ENCODE measurements around the gene CAPN3.

CAPN3 gene

GRCh38 chr15:42394106-42394505 is 34.8 kb downstream of the CAPN3 start:
- DNase-seq (ENCODE audit: low read depth), result no peak

DNA sequence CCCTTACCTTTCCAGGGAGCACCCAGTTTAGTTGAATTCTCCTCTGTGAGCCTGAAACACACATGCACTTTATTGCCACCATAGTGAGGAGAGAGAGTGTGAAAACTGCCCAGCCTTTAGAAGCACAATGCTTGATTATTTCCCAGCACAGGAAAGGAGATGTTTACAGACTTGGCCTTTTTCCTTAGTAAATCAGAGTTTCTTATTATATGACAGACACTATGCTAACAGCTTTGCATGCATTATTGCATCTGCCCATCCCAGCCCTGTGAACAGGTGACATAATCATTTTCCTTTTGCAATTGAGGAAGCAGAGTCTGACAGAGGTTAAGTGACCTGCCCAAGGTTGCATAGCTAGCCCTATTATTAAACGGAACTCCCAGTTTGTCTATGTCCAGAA is 36.5 kb downstream of the CAPN3 start:
- DNase-seq (ENCODE audit: low read depth), result no peak

DNA sequence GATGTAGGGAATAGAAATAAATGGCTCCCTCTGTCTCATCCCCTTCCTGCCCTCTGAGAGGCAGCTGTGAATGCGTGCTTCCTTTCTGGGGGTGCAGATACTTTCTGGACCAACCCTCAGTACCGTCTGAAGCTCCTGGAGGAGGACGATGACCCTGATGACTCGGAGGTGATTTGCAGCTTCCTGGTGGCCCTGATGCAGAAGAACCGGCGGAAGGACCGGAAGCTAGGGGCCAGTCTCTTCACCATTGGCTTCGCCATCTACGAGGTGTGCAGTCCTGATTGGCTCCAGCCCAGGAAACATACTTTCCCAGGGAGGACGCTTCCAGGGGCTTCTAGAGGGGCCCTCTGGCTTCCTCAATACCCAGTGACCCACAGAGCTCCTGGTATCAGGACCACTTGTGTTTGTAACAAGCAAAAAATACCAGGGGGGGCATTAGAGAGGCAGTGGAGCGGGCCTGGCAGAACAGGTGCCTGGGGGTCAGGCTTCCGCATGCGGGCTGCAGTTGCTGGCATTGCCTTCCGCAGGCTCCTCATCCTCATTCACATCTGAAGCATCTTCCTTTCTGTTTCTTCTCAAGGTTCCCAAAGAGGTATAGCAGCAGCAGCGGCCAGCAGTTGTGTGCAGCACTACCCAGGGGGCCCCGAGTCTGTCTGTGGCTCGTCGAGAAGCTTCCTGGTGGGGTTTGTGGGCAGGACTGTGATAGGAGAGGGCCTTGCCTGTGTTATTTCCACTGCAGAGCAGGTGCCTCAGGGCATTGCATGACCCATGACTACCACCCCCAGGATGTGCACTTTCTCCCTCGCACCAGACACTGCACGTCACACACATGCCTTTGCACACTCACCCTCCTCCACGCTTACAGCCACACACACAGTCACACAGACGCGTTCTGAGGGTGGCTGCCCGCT is 42.5 kb downstream of the CAPN3 start:
- DNase-seq (ENCODE audit: low read depth), result no peak

DNA sequence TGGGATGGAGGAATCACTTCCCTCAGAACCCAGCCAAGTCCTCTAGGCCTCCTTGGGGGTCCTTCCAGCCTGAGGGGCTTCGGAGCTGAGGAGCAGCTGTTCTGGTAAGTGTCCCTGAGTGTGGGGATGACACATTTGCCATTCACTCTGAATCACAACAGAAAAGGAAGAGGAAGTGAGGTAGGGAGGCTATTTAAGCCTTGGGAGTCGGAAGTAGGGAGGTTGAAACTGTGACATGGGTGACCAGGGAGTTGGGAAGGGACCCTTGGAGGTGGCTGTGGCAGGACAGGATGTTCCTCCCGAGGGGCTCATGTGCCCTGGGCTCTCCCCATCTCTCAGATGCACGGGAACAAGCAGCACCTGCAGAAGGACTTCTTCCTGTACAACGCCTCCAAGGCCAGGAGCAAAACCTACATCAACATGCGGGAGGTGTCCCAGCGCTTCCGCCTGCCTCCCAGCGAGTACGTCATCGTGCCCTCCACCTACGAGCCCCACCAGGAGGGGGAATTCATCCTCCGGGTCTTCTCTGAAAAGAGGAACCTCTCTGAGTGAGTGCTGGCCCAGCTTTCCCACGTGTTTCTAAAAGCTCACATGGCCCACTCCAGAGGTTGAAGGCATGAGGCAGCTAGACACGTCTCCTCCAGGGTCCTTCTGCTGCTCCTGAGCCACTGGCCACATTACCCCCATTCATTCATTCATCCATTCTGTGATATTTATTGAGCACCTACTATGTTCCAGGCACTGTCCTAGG is 43.3 kb downstream of the CAPN3 start:
- DNase-seq (ENCODE audit: low read depth), result no peak

DNA sequence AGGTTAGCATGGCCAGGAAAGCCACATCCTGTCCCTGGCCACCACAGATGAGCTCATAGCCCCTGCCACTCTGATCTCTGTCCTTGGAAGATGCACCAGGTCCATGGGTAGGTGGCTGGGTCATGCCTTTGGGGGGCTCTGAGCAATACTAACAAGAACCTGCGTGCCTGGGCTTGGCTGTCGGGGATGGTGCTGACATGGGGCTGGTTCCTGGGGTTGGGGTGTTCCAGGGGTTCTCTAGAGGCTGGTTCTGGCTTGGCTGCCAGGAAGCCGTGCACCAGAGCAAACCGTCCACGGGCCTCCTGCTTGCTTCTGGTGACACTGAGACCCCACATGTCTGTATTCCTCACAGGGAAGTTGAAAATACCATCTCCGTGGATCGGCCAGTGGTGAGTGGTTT is 44.1 kb downstream of the CAPN3 start:
- DNase-seq (ENCODE audit: low read depth), result no peak

DNA sequence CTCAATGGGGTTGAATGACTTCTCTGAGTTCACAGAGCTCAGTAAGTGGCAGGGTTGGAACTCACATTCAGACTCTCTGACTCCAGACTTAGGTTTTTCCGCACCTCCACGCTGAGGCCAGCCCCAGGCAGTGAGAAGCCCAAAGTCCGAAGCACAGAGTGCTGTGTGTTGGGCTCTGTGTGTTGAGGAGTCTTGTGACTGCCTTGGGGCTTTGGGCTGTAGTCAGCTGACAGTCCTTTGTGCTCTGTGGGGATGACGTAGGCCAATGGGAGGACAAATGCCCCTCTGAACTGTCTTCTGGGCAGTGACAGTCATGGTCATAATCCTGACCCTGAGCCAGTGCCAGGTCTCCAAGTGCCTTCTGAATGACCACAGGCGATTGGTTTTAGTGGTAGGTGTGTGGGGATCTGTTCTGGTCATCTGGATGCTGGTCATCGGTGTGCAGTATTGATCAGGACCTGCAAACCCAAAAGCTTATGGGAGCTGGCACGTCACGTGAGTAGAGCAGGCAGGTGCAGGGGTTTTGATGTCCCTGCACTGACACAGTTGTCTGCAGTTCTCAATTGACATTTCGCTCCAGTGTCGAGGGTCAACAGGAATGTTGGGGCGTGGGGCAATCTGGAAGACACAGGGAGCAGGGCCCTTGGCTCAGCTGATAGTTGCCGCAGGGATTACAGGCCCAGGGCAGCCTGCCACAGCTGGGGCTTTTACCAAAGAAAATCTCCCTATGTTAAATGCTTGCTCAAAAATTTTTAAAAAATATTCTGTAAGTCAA is 45.3 kb downstream of the CAPN3 start:
- DNase-seq (ENCODE audit: low read depth), result no peak

GRCh38 chr15:42405863-42406482 is 46.7 kb downstream of the CAPN3 start:
- DNase-seq (ENCODE audit: low read depth), result no peak

DNA sequence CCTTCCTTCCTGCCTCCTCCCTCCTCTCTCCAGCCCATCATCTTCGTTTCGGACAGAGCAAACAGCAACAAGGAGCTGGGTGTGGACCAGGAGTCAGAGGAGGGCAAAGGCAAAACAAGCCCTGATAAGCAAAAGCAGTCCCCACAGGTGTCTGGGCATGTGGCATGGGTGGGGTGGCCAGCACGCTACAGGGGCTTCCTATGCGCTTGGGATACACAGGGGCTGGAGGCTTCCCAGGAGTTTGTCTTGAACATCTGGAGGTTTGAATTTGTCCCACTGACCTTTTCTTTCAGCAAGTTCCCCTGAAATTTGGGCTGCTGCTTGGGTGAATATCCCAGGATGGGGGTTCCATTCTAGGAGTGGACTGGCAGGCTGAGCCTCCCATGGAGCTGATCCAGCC is 48.9 kb downstream of the CAPN3 start:
- DNase-seq (ENCODE audit: low read depth), result no peak

DNA sequence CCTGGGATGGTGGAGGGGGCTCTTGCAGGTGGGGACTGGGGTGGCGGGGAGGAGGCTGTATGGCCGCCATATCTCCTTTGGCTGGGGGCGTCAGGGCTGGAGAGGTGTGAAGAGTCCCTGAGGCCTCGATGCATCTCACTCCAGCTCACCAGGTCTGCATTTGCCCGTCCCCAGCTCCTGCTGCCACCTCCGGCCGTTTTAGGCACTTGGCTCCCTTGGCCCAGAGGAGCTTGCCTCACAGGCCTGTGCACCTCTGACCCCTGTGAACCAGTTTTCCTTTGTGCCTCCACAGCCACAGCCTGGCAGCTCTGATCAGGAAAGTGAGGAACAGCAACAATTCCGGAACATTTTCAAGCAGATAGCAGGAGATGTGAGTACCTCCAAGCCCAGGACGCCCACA is 49.7 kb downstream of the CAPN3 start:
- no peak for DNase-seq (ENCODE audit: low read depth)

DNA sequence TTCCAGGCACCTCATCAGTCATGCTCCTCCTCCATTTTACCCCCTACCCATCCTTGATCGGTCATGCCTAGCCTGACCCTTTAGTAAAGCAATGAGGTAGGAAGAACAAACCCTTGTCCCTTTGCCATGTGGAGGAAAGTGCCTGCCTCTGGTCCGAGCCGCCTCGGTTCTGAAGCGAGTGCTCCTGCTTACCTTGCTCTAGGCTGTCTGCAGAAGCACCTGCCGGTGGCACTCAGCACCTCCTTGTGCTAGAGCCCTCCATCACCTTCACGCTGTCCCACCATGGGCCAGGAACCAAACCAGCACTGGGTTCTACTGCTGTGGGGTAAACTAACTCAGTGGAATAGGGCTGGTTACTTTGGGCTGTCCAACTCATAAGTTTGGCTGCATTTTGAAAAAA is 52.6 kb downstream of the CAPN3 start:
- no peak for DNase-seq (ENCODE audit: low read depth)

DNA sequence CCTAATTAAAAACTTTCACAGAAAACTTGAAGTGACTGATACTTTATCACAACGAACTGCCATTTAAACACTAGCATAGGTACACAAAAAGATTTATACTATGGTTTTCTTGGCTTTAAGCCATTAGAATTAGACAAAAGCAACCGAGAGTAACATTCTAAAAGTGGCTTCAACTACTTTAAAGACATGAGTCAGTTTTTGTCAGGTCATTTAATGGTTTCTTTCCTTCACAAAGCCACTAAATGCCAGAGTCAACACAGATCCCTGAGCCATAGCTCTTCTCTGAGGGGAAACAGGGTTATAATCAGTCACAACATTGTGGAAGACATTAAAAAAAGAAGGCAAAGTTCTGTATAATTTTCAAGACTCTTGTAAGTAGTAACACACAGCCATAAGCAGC is 54.6 kb downstream of the CAPN3 start:
- DNase-seq (ENCODE audit: low read depth), result no peak

DNA sequence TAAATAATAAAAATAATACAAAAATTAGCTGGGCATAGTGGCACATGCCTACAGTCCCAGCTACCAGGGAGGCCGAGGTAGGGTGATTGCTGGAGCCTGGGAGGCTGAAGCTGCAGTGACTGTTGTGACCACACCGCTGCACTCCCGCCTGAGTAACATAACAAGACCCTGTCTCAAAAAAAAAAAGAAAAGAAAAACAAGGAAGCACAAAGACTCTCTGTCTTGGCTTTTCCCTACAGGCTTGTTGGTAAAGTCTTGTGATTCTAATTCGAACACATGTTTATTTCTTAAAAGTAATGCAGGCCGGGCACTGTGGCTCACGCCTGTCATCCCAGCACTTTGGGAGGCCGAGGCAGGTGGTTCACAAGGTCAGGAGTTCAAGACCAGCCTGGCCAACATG is 60.1 kb downstream of the CAPN3 start:
- no peak for DNase-seq (ENCODE audit: low read depth)

DNA sequence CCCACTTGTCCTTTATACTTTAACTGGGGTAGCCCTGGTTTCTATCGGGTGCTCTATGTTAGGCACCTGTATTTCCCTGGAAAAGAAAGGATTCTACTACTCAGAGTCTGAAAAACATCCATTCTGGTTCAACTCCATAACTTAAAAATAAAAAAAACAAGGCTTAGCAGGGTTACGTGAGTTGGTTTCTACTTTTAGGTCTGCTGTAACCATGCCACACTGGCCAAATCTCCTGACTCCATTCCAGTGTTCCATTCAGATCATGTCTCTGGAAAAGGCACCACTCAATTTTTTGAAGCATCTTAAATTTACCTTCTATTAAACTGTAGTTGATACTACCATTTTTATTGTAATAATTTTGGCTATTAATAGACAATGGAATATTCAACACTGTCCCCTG is 62.1 kb downstream of the CAPN3 start:
- DNase-seq (ENCODE audit: low read depth), result no peak

GRCh38 chr15:42427429-42428223 is 68.3 kb downstream of the CAPN3 start:
- DNase-seq (ENCODE audit: low read depth), result no peak

DNA sequence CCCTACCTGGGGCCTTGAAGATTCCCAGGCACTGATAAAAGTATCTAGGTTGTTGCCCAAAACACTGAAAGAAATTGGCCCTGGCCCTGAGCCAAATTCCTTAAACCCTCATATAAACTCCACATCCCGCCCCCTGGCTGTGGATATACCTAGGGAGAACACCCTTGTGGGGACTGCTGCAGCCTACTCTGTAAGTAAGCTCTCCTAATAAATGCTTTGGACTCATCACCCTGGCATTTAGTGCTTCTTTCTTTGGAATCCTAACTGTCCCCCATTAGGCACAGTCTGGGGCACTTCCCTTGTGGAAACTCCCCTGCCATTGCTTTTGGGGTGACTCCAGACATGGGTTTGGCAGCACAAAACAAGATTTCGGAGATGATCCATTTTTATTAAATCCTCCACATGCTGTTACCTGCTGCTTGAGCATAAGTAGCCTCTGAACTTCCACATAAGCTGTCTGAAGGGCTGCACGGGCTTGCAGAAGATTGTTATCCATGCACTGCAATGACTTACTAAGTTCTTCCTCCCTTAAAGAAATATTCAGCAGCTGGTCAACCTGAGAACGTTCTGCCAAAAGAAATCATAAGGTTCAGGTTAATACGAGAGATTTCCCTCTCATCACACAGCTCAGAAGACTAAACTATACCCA is 85.2 kb downstream of the CAPN3 start:
- DNase-seq (ENCODE audit: low read depth), result no peak

- DNase-seq (ENCODE audit: low read depth), result no peak
Measured at GRCh38 chr15:42445551-42445950, 86.2 kb downstream of the CAPN3 start.

- DNase-seq (ENCODE audit: low read depth), result no peak
Measured at GRCh38 chr15:42447599-42447998, 88.3 kb downstream of the CAPN3 start.

- no peak for DNase-seq (ENCODE audit: low read depth)
Measured at GRCh38 chr15:42448281-42448680, 89.0 kb downstream of the CAPN3 start.

- DNase-seq (ENCODE audit: low read depth), result no peak
Measured at GRCh38 chr15:42449770-42450424, 90.6 kb downstream of the CAPN3 start.

GRCh38 chr15:42450425-42450790 is 91.1 kb downstream of the CAPN3 start:
- no peak for DNase-seq (ENCODE audit: low read depth)
